ENCODE measurements around the gene P2RY6.
"Not testable (repeated sequence)": the region's sequence is repeated elsewhere in the genome, so short reads cannot be mapped to it uniquely, and the experiment has no call there.

The P2RY6 gene, protein sequence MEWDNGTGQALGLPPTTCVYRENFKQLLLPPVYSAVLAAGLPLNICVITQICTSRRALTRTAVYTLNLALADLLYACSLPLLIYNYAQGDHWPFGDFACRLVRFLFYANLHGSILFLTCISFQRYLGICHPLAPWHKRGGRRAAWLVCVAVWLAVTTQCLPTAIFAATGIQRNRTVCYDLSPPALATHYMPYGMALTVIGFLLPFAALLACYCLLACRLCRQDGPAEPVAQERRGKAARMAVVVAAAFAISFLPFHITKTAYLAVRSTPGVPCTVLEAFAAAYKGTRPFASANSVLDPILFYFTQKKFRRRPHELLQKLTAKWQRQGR

DNA sequence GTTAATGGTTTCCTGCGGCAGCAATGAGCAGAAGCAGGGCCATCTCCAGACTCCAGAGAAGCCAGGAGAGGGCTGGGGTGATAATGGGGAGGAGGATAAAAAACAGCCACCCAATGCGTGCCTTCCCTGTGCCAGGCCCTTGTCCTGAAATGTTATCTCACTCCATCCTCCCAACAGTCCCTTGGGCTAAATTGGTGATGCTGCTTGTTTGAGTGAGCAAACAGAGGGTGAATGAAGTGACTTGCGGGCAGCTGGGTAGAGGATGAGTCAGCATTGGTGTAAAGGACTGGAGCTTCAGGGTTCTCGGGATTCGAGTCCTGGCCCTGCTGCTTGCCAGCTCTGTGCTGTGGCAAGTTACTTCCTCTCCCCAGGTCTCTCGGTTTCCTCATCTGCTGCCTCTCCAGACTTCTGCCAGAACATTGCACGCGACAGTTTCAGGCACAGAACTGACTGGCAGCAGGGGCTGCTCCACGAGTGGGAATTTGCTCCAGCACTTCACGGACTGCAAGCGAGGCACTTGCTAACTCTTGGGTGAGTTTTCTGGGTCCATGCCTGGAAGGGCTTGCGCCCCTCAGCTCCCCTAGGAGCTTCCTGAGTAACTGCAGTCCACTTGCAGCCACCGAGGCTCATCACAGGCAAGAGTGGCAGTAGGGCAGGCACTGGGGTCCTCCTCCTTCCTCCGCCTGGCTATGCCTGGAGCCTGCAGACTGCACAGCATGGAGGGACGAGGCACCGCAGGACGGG lies at the start of gene P2RY6:
P2RY6 (plus strand) TSS at position 403 of the 744 bp plus-strand sequence. CDS start 24,181 bp downstream, outside the sequence.
- no peak for DNase-seq
- ATAC-seq = no peak

- DNase-seq (no peak), ATAC-seq (no peak)
These were observed 48.0 kb upstream of the P2RY6 start for GRCh38 chr11:73223998-73224730.

DNA sequence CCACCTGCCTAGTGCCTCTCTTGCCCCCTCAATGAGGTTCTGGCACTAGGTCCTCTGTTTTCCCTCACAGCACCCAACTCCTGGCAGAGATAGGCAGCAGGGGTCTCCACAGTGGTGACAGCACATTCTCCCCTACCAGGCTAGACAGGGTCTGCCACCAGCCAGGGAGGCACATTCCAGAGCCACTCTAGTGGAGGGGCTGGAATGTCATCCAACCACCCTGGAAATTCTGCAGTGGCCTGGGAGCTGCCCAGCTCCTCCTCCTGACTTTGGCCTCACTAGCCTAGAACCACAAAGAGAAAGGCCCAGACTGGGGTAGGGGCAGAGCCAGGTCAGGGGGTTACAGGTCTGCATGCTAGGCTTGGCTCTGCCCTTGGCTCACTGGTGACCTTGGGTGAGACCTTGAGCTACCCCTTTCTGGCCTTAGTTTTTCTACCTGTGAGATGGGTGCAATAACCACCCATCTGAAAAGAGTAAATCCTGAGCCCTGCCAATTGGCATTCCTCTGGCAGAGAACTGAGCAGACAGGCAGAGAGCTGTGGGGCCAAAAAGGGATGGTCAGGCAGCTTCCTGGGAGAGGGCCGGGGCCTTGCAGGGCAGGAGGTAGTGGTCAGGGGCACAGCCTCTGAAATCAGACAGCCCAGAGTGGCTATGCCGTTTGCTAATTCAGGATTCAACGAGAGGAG lies 47.0 kb upstream of the P2RY6 start:
- no peak for DNase-seq
- ATAC-seq = no peak

- DNase-seq (no peak), ATAC-seq (no peak)
These were observed 46.3 kb upstream of the P2RY6 start for GRCh38 chr11:73225851-73226250.

- no peak for ATAC-seq
These were observed 45.7 kb upstream of the P2RY6 start for GRCh38 chr11:73226297-73227006.

DNA sequence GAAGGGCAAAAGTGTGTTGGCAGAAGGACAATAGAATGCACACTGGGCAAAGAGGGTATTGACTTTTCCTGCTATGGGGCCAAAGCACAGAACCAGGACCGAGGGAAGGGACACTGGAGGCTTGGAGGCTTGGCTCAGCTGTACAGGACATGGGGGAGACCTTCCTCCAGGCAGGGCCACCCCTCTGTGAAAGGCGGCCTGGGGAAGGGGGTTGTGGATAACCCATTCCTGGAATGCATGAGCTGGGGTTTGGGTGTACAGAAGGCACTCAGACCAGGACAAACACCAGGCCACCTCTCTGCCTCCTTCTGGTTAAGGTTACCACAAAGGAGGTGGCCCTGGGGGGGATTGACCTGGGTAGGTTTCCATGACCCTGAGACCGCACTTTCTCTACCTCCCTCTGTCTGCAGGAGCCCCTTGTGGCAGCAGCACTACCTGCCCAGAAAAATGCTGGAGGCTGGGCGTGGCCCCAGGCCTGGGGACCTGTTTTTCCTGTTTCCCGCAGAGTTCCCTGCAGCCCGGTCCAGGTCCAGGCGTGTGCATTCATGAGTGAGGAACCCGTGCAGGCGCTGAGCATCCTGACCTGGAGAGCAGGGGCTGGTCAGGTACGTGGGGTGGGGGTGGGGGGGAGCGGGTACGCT lies 44.4 kb upstream of the P2RY6 start:
- ATAC-seq (no peak), DNase-seq (no peak)

More at GRCh38 chr11:73226297-73227006, 45.7 kb upstream of the P2RY6 start:
- DNase-seq = no peak

GRCh38 chr11:73228268-73229134 lies 43.6 kb upstream of the P2RY6 start:
- ATAC-seq = no peak
- no peak for DNase-seq

- DNase-seq = no peak
- peak; percentile 48 for ATAC-seq
These were observed 42.7 kb upstream of the P2RY6 start for GRCh38 chr11:73229321-73229895.

DNA sequence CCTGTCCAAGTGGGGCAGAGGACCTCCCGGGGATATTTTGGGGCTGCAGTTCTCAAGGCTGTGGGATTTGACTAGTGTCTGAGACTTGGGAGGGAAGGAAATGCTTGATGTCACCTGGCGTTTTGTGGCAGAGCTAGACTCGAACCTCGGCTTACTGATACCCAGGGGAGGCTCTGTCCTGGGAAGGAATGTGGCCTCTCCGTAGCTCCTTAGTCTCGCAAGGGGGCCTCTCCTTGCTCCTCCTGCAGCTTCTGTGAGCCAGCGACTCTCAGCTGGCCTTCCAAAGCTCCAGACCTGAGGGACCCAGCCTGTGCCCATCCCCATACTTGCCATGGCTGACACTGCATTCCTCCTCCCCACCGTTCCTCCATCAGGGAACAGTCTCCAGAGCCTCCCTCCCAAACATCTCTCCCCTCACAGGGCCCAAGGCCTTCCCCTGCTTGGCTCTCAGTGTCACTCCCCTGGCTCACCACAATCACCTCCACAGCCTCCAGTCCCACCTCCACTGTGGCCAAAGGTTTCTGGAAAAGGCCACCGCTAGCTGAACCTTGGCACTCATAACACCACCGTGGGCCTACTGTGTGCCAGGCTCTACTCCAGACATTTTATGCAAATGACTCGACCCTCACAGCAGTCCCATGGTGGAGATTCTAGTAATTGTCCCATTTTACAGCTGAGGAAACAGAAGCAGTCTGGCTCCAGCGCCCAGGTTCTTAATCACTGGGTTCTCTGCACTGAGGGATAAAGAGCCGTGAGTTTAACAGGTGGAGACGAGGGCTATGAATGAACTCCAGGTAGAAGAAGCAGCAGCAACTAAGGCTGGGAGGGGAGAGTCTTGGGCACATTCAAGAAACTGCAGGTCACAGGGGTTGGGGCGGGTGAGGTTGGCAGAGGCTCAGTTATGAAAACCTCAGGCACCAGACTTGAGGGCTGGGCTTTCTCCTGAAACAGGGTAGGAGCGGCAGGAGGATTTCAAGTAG lies 42.0 kb upstream of the P2RY6 start:
- ATAC-seq = no peak
- DNase-seq = no peak

GRCh38 chr11:73230931-73231330 lies 41.2 kb upstream of the P2RY6 start:
- ATAC-seq (no peak), DNase-seq (no peak)

- not testable (repeated sequence) for ATAC-seq, DNase-seq
These were observed 39.7 kb upstream of the P2RY6 start for GRCh38 chr11:73232487-73232886.

DNA sequence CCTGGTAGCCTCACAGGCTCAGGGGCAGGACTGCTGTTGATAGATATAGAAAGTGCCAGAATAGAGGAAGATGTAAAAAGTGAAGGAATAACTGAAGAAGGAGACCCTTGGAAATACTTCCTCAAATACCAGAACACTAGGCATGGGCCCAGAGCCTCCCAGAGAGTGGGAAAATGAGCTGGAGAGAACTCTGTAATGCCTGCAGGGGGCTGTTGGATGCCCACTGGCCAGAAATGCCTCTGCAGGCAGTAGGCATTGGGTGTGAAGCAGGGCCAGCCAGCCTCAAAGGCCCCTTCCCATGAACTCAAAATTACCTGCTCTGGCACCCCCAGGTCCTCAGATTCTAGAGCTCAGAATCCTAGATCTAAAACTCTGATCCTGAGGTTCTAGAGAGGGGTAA lies 38.9 kb upstream of the P2RY6 start:
- no peak for ATAC-seq

DNA sequence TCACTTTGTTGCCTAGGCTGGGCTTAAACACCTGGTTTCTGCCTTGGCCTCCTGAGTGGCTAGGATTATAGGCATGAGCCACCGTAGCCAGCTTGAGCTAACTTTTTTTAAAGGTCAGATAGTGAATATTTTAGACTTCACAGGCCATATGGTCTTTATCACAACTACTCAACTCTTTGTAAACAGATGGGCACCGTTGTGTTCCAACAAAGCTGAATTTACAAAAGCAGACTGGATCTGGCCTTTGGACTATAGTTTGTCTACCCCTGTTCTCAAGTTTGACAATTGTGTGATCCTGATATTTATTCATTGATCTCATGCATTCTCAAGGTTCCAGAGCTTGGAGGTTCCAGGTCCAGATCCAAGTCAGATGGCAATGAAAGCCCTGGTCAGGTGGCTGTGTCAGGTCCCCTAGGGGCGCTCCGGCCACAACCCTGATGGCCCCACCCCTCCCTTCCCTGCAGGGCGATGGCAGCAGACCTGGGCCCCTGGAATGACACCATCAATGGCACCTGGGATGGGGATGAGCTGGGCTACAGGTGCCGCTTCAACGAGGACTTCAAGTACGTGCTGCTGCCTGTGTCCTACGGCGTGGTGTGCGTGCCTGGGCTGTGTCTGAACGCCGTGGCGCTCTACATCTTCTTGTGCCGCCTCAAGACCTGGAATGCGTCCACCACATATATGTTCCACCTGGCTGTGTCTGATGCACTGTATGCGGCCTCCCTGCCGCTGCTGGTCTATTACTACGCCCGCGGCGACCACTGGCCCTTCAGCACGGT lies 38.3 kb upstream of the P2RY6 start:
- DNase-seq = no peak
- ATAC-seq = no peak

More for the DNA sequence above, 38.9 kb upstream of the P2RY6 start:
- DNase-seq = no peak

GRCh38 chr11:73234471-73235181 lies 37.5 kb upstream of the P2RY6 start:
- ATAC-seq (no peak), DNase-seq (no peak)

DNA sequence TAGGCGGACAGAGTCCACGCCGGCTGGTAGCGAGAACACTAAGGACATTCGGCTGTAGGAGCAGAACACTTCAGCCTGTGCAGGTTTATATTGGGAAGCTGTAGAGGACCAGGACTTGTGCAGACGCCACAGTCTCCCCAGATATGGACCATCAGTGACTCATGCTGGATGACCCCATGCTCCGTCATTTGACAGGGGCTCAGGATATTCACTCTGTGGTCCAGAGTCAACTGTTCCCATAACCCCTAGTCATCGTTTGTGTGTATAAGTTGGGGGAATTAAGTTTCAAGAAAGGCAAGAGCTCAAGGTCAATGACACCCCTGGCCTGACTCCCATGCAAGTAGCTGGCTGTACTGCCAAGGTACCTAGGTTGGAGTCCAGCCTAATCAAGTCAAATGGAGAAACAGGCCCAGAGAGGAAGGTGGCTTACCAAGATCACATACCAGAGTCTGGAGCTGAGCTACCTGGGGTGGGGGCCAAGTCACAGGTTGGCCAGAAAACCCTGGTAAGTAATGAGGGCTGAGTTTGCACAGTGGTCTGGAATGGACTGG lies 36.8 kb upstream of the P2RY6 start:
- ATAC-seq (no peak), DNase-seq (no peak)

DNA sequence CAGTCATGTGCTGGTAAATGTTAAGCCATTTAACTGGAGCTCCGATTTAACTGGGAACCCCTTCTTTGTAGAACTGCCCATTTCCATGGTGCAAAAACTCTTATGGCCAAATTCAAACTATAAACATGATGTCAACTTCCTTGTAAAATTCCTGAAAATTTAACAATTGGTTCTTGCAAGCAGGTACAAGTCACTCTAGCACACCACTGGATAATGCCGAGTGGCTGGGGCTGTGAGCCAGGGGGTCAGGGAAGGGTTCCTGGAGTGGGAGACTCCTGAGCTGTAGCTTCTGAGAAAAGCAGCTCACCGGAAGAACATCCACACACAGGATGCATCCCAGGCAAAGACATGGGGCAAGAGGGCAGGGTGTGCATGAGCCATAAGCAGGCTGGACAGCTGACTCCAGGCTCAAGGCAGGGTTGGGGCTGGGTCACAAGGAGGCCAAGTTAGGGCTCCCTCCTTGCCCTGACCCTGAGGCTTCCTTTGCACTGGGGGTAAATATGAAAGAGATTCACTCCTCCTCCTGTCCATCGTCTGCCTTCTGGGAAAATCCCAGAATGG lies 35.9 kb upstream of the P2RY6 start:
- no peak for ATAC-seq
- no peak for DNase-seq

Measured in stimulated activated naive CD8-positive, alpha-beta T cell treated with anti-CD3 and anti-CD28 coated beads, Interleukin-15, Interleukin-2, amounts not matched to agents 100 U/mL and 50 U/mL, for 24 hours (primary cell).